GM10266 (cell line): Measurements from ENCODE around the gene SHISAL1.

Source experiments
- DNase-seq: peaks from one replicate; pipeline ENCODE4 v3.0.0; 2012; ENCODE audit errors: extremely low spot score
- CTCF ChIP-seq: IDR thresholded peaks from 2 replicates; pipeline ENCODE4 v1.5.1; 2012; ENCODE audit warnings: mild to moderate bottlenecking, low read depth; ENCODE audit not compliant: control insufficient read depth, insufficient read depth; ENCODE audit errors: missing control alignments

Gene SHISAL1

DNA sequence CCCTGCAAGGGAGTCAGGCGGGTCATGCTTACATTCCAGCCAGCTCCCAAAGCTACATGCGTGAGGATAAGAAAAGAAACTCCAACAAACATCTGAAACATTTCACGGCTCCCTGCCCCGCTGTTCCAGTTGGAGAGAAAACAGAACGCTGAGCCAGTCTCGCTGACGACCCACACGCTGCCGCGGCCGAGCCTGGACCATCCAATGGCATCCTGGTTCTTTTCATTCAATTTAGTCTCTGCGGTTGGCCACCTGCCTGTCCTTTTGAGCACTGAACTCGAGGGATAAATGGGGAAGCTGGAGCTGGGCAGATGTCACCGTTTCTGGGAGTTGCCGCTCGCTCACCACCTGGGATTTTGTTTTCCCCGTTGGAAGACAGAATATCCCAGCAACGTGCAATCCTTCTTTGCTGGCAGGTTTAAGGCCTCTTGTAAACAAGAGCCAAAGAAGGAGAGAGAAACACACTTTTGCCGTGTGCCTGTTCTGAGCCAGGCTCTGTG lies 45.3 kb upstream of the SHISAL1 start:
- no peak for DNase-seq
- no peak for TF ChIP-seq CTCF

- no peak for DNase-seq
- TF ChIP-seq CTCF: no peak
These were observed 44.7 kb upstream of the SHISAL1 start for GRCh38 chr22:44357296-44357965.

GRCh38 chr22:44355716-44356070 lies 42.9 kb upstream of the SHISAL1 start:
- no peak for DNase-seq
- TF ChIP-seq CTCF: no peak

DNA sequence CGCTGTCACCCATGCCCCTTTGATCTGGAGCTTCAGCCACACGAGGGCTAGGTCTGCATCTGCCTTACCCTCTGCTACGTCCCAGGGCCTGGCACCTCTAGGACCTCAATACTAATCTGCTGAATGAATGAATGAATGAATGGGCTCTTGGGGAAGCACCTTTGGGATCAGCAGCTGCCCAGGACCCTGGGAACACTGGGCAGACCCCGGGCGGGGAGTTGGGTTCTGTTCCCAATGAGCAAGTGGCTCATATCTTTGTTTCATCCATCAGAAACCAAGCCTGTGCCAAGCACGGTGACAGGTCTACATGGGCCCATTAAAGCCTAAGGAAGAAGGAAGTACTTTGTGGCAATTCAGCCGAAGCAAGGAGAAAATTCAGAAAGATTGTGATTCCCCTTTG lies 41.5 kb upstream of the SHISAL1 start:
- TF ChIP-seq CTCF: no peak
- no peak for DNase-seq

DNA sequence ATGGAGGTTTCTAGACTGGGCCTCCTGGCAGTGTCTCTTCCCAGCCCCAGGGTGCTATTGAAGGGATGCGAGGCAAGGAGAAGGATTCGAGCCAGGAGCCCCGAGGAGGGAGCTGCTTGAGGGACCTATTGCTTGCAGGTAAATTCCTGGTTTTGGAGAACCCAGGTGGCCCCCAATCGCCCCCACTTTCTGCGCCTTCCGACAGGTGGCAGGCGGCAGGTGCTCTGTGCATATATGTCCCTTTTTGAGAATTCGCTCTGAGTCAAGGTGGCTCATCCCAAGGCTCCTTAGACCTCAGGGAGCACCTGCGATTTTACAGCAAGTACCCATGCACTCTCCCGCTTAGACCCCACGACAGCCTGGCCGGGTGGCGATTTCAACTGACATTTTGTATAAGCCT lies 40.3 kb upstream of the SHISAL1 start:
- no peak for TF ChIP-seq CTCF
- DNase-seq: no peak

- no peak for TF ChIP-seq CTCF
- DNase-seq: no peak
These were observed 39.8 kb upstream of the SHISAL1 start for GRCh38 chr22:44352378-44353035.

DNA sequence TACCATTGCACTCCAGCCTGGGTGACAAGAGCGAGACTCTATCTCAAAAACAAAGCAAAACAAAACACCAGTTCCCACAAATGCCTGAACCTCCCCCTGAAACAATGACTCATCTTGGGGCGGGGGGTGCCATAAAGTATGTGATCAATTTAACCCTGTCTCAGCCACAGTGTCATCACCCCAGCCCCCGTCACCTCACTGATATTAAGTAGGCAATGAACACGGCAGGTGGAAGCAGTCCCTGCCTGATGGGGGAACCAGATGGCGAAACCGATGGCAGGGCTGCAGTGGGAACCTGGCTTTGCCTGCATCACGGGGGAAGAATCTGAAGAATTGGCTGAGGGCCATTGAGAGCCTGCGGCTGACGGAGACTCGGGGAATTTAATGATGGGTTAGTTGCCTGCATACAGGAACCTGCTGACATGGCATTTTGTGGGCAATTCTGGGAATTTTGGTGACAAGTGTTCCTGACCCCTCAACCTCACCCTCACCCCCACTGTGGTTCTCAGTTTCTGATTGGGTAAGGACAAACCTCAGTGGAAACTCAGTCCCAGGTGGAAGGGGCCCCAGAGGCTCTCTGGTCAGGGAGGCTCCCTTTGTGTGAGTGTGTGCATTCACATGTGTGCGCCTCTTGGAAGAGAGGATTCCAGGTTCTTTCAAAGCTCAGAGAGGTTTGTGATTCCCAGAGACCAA lies 39.1 kb upstream of the SHISAL1 start:
- no peak for DNase-seq
- TF ChIP-seq CTCF: no peak
